CD4-positive, alpha-beta T cell treated with Interleukin-12 subunit alpha and Interleukin-12 subunit beta, for 1 hour (primary cell): ENCODE data around the gene TMEM81.

ENCODE experiments used
- DNase-seq: peaks from one replicate; pipeline ENCODE4 v3.0.0-alpha.2; 2020

The TMEM81 gene, protein sequence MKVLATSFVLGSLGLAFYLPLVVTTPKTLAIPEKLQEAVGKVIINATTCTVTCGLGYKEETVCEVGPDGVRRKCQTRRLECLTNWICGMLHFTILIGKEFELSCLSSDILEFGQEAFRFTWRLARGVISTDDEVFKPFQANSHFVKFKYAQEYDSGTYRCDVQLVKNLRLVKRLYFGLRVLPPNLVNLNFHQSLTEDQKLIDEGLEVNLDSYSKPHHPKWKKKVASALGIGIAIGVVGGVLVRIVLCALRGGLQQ

GRCh38 chr1:205084360-205084759 is at the start of gene TMEM81:
TMEM81 (minus strand) TSS chr1:205084460; CDS start chr1:205084320, 140 bp downstream.
- no peak for DNase-seq

- no peak for DNase-seq
These were observed 49.0 kb upstream of the TMEM81 start for GRCh38 chr1:205133287-205133686.

DNA sequence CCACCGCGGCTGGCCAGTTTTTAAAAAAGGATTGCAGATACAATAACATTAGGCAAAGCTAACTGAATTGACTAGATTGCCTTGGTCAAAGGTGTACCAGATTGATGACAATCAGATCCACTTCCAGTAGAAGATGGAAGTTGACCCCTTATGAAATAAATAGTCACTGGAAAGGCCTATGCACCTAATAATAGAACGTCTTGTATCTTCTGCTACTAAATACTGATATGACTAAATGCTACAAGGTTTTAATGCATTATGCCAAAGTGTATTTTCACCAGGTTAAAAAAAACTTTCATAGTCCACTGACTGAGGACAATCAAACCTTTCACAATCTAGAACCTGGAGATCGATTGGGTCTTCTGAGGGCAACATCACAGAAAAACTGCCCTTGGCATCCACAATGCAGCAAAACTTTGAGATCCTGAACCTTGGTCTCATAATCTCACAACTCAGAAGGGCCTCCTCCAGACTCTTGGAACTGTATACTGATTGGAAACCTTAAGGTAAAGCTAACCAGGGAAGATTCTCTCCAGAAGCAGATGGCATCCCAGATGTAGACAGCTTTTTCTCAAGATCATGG is 45.3 kb upstream of the TMEM81 start:
- no peak for DNase-seq

GRCh38 chr1:205128050-205128449 is 43.8 kb upstream of the TMEM81 start:
- no peak for DNase-seq

DNA sequence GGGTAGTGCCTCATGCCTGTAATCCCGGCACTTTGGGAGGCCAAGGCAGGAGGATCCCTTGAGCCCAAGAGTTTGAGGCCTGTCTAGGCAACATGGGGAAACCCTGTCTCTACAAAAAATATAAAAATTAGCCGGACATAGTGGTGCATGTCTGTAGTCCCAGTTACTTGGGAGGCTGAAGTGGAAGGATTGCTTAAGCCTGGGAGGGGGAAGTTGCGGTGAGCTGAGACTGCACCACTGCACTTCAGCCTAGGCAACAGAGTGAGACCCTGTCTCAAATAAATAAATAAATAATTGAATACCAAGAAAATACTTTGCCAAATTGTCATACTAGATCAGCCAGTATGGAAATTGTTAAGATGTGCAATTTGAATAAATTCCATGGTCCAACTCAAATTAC is 43.4 kb upstream of the TMEM81 start:
- no peak for DNase-seq

- DNase-seq, result no peak
These were observed 40.5 kb upstream of the TMEM81 start for GRCh38 chr1:205124726-205125125.

- DNase-seq, result no peak
These were observed 38.2 kb upstream of the TMEM81 start for GRCh38 chr1:205122489-205122882.

- peak; percentile 96 for DNase-seq
These were observed 37.6 kb upstream of the TMEM81 start, which contains the start of gene RBBP5 for GRCh38 chr1:205121660-205122488. RBBP5 (minus strand) TSS chr1:205121978; CDS start chr1:205121873, 105 bp downstream.

- DNase-seq, result no peak
These were observed 34.5 kb upstream of the TMEM81 start for GRCh38 chr1:205118752-205119151.

DNA sequence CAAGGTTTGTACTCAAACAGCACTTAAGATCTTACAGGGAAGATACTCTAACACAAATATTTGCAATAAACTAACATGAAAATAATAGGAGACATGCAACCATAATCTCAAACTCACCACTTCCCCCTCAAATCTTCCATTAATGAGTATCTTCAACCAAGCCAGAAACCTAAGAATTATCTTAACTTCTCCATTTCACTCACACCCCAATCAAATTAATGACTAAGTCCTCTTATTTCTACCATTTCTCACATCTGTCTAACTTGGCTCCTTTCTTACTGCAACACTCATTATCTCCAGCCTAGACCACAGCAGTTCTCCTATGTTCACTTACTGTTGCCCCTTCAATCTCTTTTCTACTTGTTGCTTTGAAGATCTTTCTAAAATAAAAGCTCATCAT is 27.1 kb upstream of the TMEM81 start:
- DNase-seq, result no peak

- DNase-seq, result no peak
These were observed 25.5 kb upstream of the TMEM81 start for GRCh38 chr1:205109711-205110110.

DNA sequence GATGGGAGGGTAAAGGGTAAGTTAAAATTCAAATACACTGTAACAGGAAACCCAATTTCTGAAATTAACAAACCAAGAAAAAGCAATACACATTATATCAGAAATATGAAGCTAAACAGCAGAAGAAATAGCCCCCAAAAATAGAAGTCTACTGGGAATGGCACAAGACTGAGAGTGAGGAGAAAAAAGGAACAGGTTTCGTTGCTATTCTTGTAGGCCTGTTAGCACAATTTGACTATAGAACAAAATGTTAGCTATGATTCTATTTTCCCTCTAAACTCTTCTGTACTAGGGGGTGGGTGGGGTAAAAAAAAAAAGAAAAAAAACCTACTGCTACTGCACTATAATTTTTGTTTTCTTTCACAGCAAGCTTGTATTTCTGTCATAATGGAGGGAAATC is 25.0 kb upstream of the TMEM81 start:
- no peak for DNase-seq

DNA sequence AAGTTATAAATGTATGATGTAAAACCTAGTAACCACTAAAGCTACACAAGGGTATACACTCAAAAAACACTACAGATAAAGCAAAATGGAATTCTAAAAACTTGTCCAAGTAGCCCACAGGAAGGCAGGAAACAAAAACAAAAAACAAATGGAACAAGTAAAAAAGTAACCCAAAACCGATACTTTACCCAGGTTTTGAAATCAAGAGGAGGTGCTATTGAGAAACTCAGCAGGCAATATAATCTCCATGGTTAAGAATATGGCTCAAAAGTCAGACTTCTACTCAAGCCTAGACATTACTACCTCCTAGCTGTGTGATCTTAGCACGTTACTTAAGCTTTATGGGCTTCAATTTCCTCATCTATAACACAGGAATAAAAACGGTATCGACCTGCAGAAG is 24.2 kb upstream of the TMEM81 start:
- no peak for DNase-seq

- DNase-seq, result no peak
These were observed 23.1 kb upstream of the TMEM81 start for GRCh38 chr1:205107327-205107726.

- DNase-seq, result no peak
These were observed 18.1 kb upstream of the TMEM81 start for GRCh38 chr1:205102404-205102803.

- no peak for DNase-seq
These were observed 14.0 kb upstream of the TMEM81 start for GRCh38 chr1:205098242-205098641.

- DNase-seq, result no peak
These were observed 11.2 kb upstream of the TMEM81 start for GRCh38 chr1:205095422-205095821.

- no peak for DNase-seq
These were observed 6.9 kb upstream of the TMEM81 start for GRCh38 chr1:205091043-205091740.

DNA sequence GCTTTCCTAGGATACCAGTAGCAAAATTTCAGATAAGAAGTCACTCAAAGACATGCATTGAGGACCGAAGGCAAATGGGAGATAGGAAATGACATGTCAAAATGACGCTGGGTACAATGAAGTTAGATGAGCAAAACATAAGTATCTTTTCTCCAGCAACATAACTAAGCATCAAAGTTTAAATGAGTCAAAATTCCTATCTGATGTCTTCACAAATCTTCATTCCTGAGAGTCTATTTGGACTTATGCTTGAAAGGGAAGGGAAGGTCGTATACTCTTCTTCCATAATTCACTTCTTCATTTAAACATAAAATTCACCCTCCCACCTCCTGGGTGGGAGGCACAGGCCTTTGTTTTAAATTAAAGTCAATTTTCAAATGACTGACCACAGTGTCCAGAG is 4.1 kb upstream of the TMEM81 start:
- DNase-seq, result no peak

- no peak for DNase-seq
These were observed 1.8 kb downstream of the TMEM81 start for GRCh38 chr1:205082431-205082830.

- no peak for DNase-seq
These were observed 6.3 kb downstream of the TMEM81 start for GRCh38 chr1:205077934-205078311.

DNA sequence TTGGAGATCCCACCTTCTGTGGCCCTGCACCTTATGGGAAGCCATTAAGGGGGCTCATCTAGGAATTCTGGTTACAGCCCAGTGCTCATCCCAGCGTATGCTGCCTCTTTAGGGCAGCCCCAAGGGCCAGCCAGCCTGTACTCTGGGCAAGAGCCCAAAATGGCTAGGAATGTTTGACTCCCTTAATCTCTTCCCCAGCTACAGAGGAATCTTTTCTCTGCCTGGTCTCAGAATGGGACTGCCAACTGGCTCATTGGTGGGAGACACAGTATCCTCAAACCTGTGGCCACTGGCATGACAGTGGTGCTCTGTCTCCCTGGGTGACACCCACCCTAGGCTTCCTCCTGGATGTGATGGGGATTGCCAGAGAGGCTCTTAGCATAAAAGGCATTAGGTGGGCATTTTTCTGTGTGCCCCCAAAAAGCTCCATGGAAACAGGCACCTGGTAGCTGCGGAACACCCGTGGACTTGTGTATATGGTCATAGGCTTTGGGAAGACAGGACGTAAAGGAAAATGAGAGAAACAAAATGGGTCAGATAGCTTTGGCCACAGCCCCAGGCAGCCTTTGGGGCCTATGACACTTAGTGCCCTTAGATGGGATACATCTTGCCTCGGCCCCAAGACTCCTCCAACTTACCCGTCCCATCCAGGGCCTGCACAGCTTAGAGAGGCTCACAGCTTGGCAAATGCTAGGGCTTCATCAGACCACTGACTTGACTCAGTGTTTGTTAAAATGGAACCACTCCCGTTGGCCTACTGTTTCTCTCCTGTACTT is 6.9 kb downstream of the TMEM81 start:
- DNase-seq, result no peak
